Adipocyte (in vitro differentiated cells): Measurements from ENCODE around the gene NDUFAF3.

Experiments used
- DNase-seq: peaks from one replicate; pipeline ENCODE4 v3.0.0-alpha.2; 2015; ENCODE audit warnings: low read depth
- H3K27me3 ChIP-seq: replicated peaks from 2 replicates; pipeline ENCODE4 v1.7.0; 2013; ENCODE audit warnings: mild to moderate bottlenecking, low read length, moderate library complexity; ENCODE audit not compliant: control insufficient read depth, insufficient read depth
- H3K36me3 ChIP-seq: 2 replicates; pipeline ENCODE4 v1.7.0; 2013; ENCODE audit warnings: low read length, mild to moderate bottlenecking, moderate library complexity; ENCODE audit not compliant: control insufficient read depth, insufficient read depth, severe bottlenecking
- H3K4me1 ChIP-seq: 2 replicates; pipeline ENCODE4 v1.7.0; 2013; ENCODE audit warnings: mild to moderate bottlenecking, low read length, moderate library complexity; ENCODE audit not compliant: control insufficient read depth, insufficient read depth
- H3K4me3 ChIP-seq: 2 replicates; pipeline ENCODE4 v1.7.0; 2013; ENCODE audit warnings: mild to moderate bottlenecking, low read length, moderate library complexity
- H3K9ac ChIP-seq: 2 replicates; pipeline ENCODE4 v1.7.0; 2013; ENCODE audit warnings: mild to moderate bottlenecking, low read length, moderate library complexity
- H3K9me3 ChIP-seq: 2 replicates; pipeline ENCODE4 v1.7.0; 2013; ENCODE audit warnings: mild to moderate bottlenecking, low read length, moderate library complexity; ENCODE audit not compliant: control insufficient read depth

The NDUFAF3 gene

DNA sequence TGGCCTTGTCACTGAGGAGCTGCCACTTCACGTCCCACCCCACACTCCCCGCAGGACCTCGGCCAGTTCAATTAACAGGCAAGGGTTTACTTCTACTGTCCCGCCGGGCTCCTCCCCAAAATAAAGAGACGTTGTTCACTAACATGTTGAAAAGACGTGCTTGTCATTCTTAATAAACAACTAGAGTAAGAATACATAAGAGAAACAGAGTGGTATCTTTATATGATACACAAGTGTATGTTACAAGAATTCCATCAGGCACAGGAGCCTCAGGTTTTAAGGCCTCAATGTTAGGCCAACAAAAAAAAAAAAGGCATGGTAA lies 7.6 kb downstream of the NDUFAF3 start:
- Histone ChIP-seq H3K4me3 (peak overlapping the region; percentile 90), H3K36me3 (peaks cover 74% of the 10 kb centered on the region), H3K9me3 (no peaks in the 10 kb centered on the region)

GRCh38 chr3:49030321-49030720 lies 8.4 kb downstream of the NDUFAF3 start:
- no peak for DNase-seq
- Histone ChIP-seq H3K36me3 (peaks cover 74% of the 10 kb centered on the region), H3K9me3 (no peaks in the 10 kb centered on the region)

More for the DNA sequence above, 7.6 kb downstream of the NDUFAF3 start:
- H3K27me3 ChIP-seq: no peaks in the 10 kb centered on the region
- peaks cover 40% of the 10 kb centered on the region for H3K4me1 ChIP-seq
- no peak for DNase-seq
- peak overlapping the region; percentile 93 for H3K9ac ChIP-seq

DNA sequence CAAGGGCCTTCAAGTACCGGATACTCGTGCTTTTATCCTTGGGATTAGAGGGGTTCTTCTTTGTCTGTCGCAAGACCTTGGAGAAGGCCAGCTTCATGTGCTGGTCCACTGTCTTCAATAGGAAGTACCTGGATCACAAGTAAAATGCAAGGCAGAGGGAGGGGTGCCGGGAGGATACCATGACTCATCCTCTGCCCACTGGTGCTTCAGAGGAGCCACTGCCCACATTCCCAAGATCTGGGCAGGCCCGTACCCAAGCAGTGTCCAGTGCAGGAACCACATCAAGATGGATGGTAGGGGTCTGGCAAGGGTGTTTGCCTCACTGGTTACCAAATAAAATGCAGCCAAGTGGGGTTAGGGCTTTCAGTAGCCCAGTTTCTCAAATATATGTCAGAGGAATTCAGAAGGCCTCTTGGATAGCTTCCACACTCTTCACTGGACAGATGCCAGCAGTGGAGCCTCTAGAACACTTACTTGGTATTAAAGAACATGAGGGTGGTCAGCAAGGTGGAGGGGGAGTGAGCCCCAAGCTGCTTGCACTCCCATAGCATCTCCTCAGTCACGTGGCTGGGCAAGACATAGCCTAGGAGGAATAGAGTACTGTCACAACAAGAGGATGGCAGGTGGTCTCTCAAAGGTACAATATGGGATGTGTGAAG lies 10.9 kb downstream of the NDUFAF3 start:
- Histone ChIP-seq H3K9ac (no peak overlapping the region), H3K36me3 (peaks cover 71% of the 10 kb centered on the region), H3K4me1 (peaks cover 27% of the 10 kb centered on the region), H3K27me3 (no peaks in the 10 kb centered on the region), H3K4me3 (no peak overlapping the region), H3K9me3 (no peaks in the 10 kb centered on the region)
- no peak for DNase-seq

More at GRCh38 chr3:49030321-49030720, 8.4 kb downstream of the NDUFAF3 start:
- Histone ChIP-seq H3K27me3 (no peaks in the 10 kb centered on the region), H3K9ac (peak overlapping the region; percentile 93), H3K4me1 (peaks cover 39% of the 10 kb centered on the region), H3K4me3 (no peak overlapping the region)

GRCh38 chr3:49034650-49035049 lies 12.7 kb downstream of the NDUFAF3 start:
- no peak overlapping the region for H3K9ac ChIP-seq
- H3K27me3 ChIP-seq: no peaks in the 10 kb centered on the region
- H3K4me1 ChIP-seq: peaks cover 13% of the 10 kb centered on the region
- H3K9me3 ChIP-seq: no peaks in the 10 kb centered on the region
- DNase-seq: no peak
- no peak overlapping the region for H3K4me3 ChIP-seq
- peaks cover 71% of the 10 kb centered on the region for H3K36me3 ChIP-seq

GRCh38 chr3:49035281-49035680 lies 13.4 kb downstream of the NDUFAF3 start:
- H3K36me3 ChIP-seq: peaks cover 71% of the 10 kb centered on the region
- H3K4me3 ChIP-seq: no peak overlapping the region
- H3K27me3 ChIP-seq: no peaks in the 10 kb centered on the region
- DNase-seq: no peak
- no peak overlapping the region for H3K9ac ChIP-seq
- no peaks in the 10 kb centered on the region for H3K9me3 ChIP-seq
- peaks cover 12% of the 10 kb centered on the region for H3K4me1 ChIP-seq

- Histone ChIP-seq H3K4me1 (peaks cover 45% of the 10 kb centered on the region), H3K36me3 (peaks cover 39% of the 10 kb centered on the region), H3K27me3 (no peaks in the 10 kb centered on the region), H3K9me3 (no peaks in the 10 kb centered on the region), H3K4me3 (no peak overlapping the region), H3K9ac (no peak overlapping the region)
- DNase-seq: no peak
Observed at GRCh38 chr3:49053543-49053942, 31.6 kb downstream of the NDUFAF3 start.

DNA sequence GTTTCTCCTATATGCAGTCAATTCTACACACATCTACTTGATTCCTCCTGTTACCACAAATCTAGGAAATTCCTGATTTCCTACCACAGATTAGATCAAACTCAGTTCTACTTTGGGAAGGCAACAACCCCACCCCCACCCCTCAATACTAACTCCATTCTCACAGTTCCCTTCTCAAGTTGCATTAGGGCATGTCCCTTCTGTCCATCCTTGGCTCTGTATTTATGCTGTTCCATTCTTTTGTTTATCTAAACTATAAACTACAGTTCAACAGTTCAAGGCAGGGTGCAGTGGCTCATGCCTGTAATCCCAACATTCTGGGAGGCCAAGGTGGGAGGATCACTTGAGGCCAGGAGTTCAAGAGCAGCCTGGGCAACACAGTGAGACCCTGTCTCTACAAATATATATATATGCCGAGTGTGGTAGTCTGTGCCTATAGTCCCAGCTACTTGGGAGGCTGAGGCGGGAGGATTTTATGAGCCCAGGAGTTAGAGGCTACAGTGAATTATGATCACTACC lies 32.5 kb downstream of the NDUFAF3 start:
- Histone ChIP-seq H3K36me3 (peaks cover 39% of the 10 kb centered on the region), H3K9me3 (no peaks in the 10 kb centered on the region), H3K9ac (no peak overlapping the region)

GRCh38 chr3:49057268-49057667 lies 35.3 kb downstream of the NDUFAF3 start:
- Histone ChIP-seq H3K9ac (no peak overlapping the region), H3K27me3 (no peaks in the 10 kb centered on the region), H3K36me3 (peaks cover 42% of the 10 kb centered on the region), H3K4me3 (no peak overlapping the region), H3K9me3 (no peaks in the 10 kb centered on the region), H3K4me1 (peaks cover 18% of the 10 kb centered on the region)
- DNase-seq: no peak

More for the DNA sequence above, 32.5 kb downstream of the NDUFAF3 start:
- Histone ChIP-seq H3K27me3 (no peaks in the 10 kb centered on the region), H3K4me3 (no peak overlapping the region), H3K4me1 (peaks cover 40% of the 10 kb centered on the region)
- DNase-seq: no peak

- Histone ChIP-seq H3K9me3 (no peaks in the 10 kb centered on the region), H3K9ac (no peak overlapping the region), H3K4me1 (peaks cover 13% of the 10 kb centered on the region), H3K4me3 (no peak overlapping the region), H3K36me3 (peaks cover 40% of the 10 kb centered on the region), H3K27me3 (no peaks in the 10 kb centered on the region)
- no peak for DNase-seq
Observed at GRCh38 chr3:49058011-49058410, 36.1 kb downstream of the NDUFAF3 start.
